Fibroblast of the conjunctiva (primary cell): Measurements from ENCODE around the gene POC1A.

Experiments
- DNase-seq: peaks from one replicate; pipeline ENCODE4 v3.0.0-alpha.2; 2010; ENCODE audit warnings: low read depth

POC1A gene

GRCh38 chr3:52025453-52025852 lies 128.8 kb downstream of the POC1A start:
- no peak for DNase-seq
